Measurements from ENCODE around the gene TRIM65. TPM values are rescaled to one million over a fixed set of nuclear protein-coding genes. Genes with fewer than 3 reads are reported as not detected.
A peak's percentile ranks its signal among the peaks of the same experiment; 100 is the strongest.

Gene TRIM65
- total and polyA plus RNA-seq, 2 experiments from 2014 or later, result 13.8 to 54.0 TPM

DNA sequence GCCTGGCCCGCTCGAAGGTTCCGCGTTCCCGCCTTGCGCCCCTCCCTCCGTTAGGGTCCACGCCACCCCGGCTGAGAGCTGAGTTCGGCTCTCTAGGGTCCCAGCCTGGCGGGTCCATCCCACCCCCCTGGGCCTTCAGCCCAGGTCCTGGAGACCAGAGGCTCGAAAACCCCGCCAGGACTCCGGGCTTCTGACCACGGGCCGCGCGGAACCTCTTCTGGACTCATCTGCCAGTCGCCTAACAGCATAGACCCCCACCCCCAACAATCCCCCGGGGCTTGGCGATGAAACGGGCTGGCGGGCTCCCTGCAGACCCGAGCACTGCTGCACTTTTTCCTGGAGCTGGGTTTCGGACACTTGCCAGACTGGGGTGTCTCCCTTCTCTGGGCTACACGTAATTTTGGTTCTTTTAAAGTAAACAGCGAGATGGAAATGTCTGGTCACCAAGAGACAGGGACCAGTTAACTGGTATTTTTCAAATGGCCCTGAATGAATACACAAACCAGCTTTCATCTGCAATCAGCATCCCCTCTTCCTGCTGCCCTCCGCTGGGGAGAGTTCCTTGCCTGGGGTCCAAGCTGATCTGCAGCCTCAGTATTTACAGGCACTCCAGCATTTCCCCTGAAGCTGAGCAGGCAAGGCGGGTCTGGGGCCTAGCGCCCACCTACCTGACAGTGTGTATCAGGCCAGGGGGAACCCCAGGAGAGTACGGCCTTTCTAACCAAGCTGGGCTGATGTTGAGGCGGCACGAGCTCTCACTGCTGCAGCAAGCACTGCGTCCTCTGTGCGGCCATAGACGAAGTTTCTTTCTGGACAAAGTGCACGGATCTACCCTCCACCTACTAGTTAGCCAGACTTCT lies 639 bp upstream of the TRIM65 start:
- H3K9me2 ChIP-seq (ENCODE audit: insufficient read depth), result no peaks in the 10 kb centered on the region
- no peaks in the 10 kb centered on the region; the same call in 1 of the 2 replicates for H4K20me1 ChIP-seq (replicated peaks; ENCODE audit: insufficient read depth)
- H3K27ac Mint-ChIP-seq, result peak overlapping the region; percentile 81
- TF ChIP-seq NANOG (IDR thresholded peaks at IDR 0.05; ENCODE audit: borderline replicate concordance) (no peak), ZNF462 (CRISPR knock-in tag; IDR thresholded peaks at IDR 0.05) (no peak), POLR2AphosphoS5 (IDR thresholded peaks at IDR 0.05; ENCODE audit: low read depth) (no peak; the same call in 1 of the 2 replicates), ZNF114 (CRISPR knock-in tag; IDR thresholded peaks at IDR 0.05) (no peak), EZH2 (IDR thresholded peaks at IDR 0.05; ENCODE audit: low read depth, unreplicated experiment) (no peak), JUNB (IDR thresholded peaks at IDR 0.05; ENCODE audit: unreplicated experiment) (no peak), CREB1 (CRISPR knock-in tag; IDR thresholded peaks at IDR 0.05; ENCODE audit: low read depth) (no peak), ZNF331 (CRISPR knock-in tag; IDR thresholded peaks at IDR 0.05; ENCODE audit: low read depth) (no peak), STAT1 (IDR thresholded peaks at IDR 0.05; ENCODE audit: unreplicated experiment) (no peak), REST (IDR thresholded peaks at IDR 0.05; ENCODE audit: unreplicated experiment) (no peak), EZH2phosphoT487 (IDR thresholded peaks at IDR 0.05; ENCODE audit: unreplicated experiment) (no peak)
- TF ChIP-seq, protein P1, sequence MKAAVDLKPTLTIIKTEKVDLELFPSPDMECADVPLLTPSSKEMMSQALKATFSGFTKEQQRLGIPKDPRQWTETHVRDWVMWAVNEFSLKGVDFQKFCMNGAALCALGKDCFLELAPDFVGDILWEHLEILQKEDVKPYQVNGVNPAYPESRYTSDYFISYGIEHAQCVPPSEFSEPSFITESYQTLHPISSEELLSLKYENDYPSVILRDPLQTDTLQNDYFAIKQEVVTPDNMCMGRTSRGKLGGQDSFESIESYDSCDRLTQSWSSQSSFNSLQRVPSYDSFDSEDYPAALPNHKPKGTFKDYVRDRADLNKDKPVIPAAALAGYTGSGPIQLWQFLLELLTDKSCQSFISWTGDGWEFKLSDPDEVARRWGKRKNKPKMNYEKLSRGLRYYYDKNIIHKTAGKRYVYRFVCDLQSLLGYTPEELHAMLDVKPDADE (IDR thresholded peaks at IDR 0.05), result no peak
- TF ChIP-seq, protein P2, sequence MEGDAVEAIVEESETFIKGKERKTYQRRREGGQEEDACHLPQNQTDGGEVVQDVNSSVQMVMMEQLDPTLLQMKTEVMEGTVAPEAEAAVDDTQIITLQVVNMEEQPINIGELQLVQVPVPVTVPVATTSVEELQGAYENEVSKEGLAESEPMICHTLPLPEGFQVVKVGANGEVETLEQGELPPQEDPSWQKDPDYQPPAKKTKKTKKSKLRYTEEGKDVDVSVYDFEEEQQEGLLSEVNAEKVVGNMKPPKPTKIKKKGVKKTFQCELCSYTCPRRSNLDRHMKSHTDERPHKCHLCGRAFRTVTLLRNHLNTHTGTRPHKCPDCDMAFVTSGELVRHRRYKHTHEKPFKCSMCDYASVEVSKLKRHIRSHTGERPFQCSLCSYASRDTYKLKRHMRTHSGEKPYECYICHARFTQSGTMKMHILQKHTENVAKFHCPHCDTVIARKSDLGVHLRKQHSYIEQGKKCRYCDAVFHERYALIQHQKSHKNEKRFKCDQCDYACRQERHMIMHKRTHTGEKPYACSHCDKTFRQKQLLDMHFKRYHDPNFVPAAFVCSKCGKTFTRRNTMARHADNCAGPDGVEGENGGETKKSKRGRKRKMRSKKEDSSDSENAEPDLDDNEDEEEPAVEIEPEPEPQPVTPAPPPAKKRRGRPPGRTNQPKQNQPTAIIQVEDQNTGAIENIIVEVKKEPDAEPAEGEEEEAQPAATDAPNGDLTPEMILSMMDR (conservative IDR thresholded peaks at IDR 0.05; ENCODE audit: low read depth in 2 of 2), result no peak
- H3K4me2 ChIP-seq, result peak overlapping the region; percentile 92
- peaks cover 9% of the 10 kb centered on the region for H3K36me3 ChIP-seq (ENCODE audit: insufficient read depth)
- no peak overlapping the region for H2AFZ ChIP-seq
- H3K9me3 Mint-ChIP-seq, result no peaks in the 10 kb centered on the region
- peak; percentile 3 for ATAC-seq
- H3K4me1 Mint-ChIP-seq, result peaks cover 26% of the 10 kb centered on the region
- H3K4me3 Mint-ChIP-seq, result peak overlapping the region; percentile 83
- peaks cover 46% of the 10 kb centered on the region for H3K36me3 Mint-ChIP-seq (ENCODE audit: low read depth)
- DNase-seq (ENCODE audit: low spot score), result peak; percentile 62
- no peaks in the 10 kb centered on the region for H3K27me3 ChIP-seq (ENCODE audit: insufficient read depth)
- peaks cover 18% of the 10 kb centered on the region for H3K79me2 ChIP-seq (replicated peaks; ENCODE audit: insufficient read depth)
- H3K4me3 ChIP-seq, result peak overlapping the region; percentile 78
- H3F3A ChIP-seq (replicated peaks; ENCODE audit: low read depth), result peaks cover 29% of the 10 kb centered on the region
- peak overlapping the region; percentile 81 for H3K27ac ChIP-seq (ENCODE audit: low read depth)
- peaks cover 18% of the 10 kb centered on the region; the same call in 1 of the 2 replicates for H3K4me1 ChIP-seq (ENCODE audit: insufficient read depth)
- H3K27me3 Mint-ChIP-seq (ENCODE audit: insufficient read depth, low read depth, poor library complexity), result peaks cover 10% of the 10 kb centered on the region
